HG03064 (cell line): Measurements from ENCODE around the gene OR6F1.
"Not testable (repeated sequence)": the region's sequence is repeated elsewhere in the genome, so short reads cannot be mapped to it uniquely, and the experiment has no call there.

Experiments used
- ATAC-seq: cut with Tn5 transposase; IDR thresholded peaks from one replicate; pipeline ENCODE4 v1.9.1; 2021; ENCODE audit warnings: low read depth; ENCODE audit not compliant: unreplicated experiment

OR6F1 gene

GRCh38 chr1:247716546-247716945 is at the start of gene OR6F1:
OR6F1 (minus strand) TSS chr1:247716646; CDS start chr1:247712755, 3,891 bp downstream.
- ATAC-seq: no peak

GRCh38 chr1:247760456-247760855 is 44.0 kb upstream of the OR6F1 start, which contains the start of gene OR1C1:
OR1C1 (minus strand) TSS chr1:247760556; CDS start chr1:247758406, 2,150 bp downstream.
- ATAC-seq: no peak

- ATAC-seq: not testable (repeated sequence)
These were observed 37.9 kb upstream of the OR6F1 start for GRCh38 chr1:247754311-247754710.

GRCh38 chr1:247749870-247750269 is 33.4 kb upstream of the OR6F1 start:
- ATAC-seq: no peak

GRCh38 chr1:247748041-247748440 is 31.6 kb upstream of the OR6F1 start, which contains the start of gene OR14A2:
OR14A2 (minus strand) TSS chr1:247748141.
- no peak for ATAC-seq

- no peak for ATAC-seq
These were observed 31.2 kb upstream of the OR6F1 start for GRCh38 chr1:247747616-247748015.

- ATAC-seq: no peak
These were observed 30.0 kb upstream of the OR6F1 start for GRCh38 chr1:247746391-247746935.

- not testable (repeated sequence) for ATAC-seq
These were observed 25.8 kb upstream of the OR6F1 start for GRCh38 chr1:247742215-247742760.

GRCh38 chr1:247741756-247742155 is 25.3 kb upstream of the OR6F1 start:
- ATAC-seq: no peak

GRCh38 chr1:247740721-247741120 is 24.3 kb upstream of the OR6F1 start:
- ATAC-seq: no peak

GRCh38 chr1:247738315-247738714 is 21.9 kb upstream of the OR6F1 start, which contains the start of gene OR14K1:
OR14K1 (plus strand) TSS chr1:247738615; CDS start chr1:247738615, 0 bp downstream.
- no peak for ATAC-seq

GRCh38 chr1:247721222-247721621 is 4.8 kb upstream of the OR6F1 start:
- ATAC-seq: no peak

- ATAC-seq: no peak
These were observed 2.7 kb downstream of the OR6F1 start for GRCh38 chr1:247713753-247714152.

- ATAC-seq: not testable (repeated sequence)
These were observed 5.8 kb downstream of the OR6F1 start for GRCh38 chr1:247710681-247711080.

- no peak for ATAC-seq
These were observed 15.1 kb downstream of the OR6F1 start for GRCh38 chr1:247701338-247701737.

GRCh38 chr1:247681288-247681897 is 35.1 kb downstream of the OR6F1 start:
- peak; percentile 81 for ATAC-seq

GRCh38 chr1:247680171-247680570 is 36.3 kb downstream of the OR6F1 start:
- no peak for ATAC-seq

- no peak for ATAC-seq
These were observed 36.8 kb downstream of the OR6F1 start, which contains the start of gene OR13G1 for GRCh38 chr1:247679639-247680038. OR13G1 (minus strand) TSS chr1:247679739; CDS start chr1:247673041, 6,698 bp downstream.

- ATAC-seq: no peak
These were observed 47.2 kb downstream of the OR6F1 start for GRCh38 chr1:247669225-247669624.
